Left cardiac atrium (tissue), 4 donors: ENCODE data around the gene ARSK. TPM values are rescaled to one million over a fixed set of nuclear protein-coding genes. Genes with fewer than 3 reads are reported as not detected.
A peak's percentile ranks its signal among the peaks of the same experiment; 100 is the strongest.
"Not testable (repeated sequence)": the region's sequence is repeated elsewhere in the genome, so short reads cannot be mapped to it uniquely, and the experiment has no call there.

ENCODE experiments used
- ATAC-seq, 2 donors: fragments of 200-7000 bp; cut with Tn5 transposase; one replicate each; pipeline ENCODE4 v1.9.1; 2020; ENCODE audit warnings: mild to moderate bottlenecking in 2 of 2, moderate library complexity in 2 of 2
- DNase-seq: peaks from one replicate; pipeline ENCODE4 v3.0.0-alpha.2; 2020
- intact Hi-C, 2 donors: fragments of 100-400 bp; cut with DNase I; formaldehyde crosslinking; loops; one replicate each; pipeline versions ENCODE4 v1.14.1 to v1.15.1; 2022 to 2023
- total RNA-seq, 2 donors: library from RNA; stranded (reverse); fragmentation: NEBNext Ultra II Directional; extraction: Animal tissue kit (Norgen Biotek cat#: 25700); gene quantifications; one replicate each; pipeline ENCODE4 v1.2.1, GENCODE V29; 2021
- donor health status: DM: no; HTN: yes; CAD: no.
- donor health status: DM: no; HTN: yes; CAD: no; lungs with severe emphysema.
- donor health status: DM: yes; HTN: yes; CAD: no.
- donor health status: Dilated cardiomyopathy.

Gene ARSK
- total RNA-seq, 2 donors from 2014 or later = 2.3 to 3.9 TPM

DNA sequence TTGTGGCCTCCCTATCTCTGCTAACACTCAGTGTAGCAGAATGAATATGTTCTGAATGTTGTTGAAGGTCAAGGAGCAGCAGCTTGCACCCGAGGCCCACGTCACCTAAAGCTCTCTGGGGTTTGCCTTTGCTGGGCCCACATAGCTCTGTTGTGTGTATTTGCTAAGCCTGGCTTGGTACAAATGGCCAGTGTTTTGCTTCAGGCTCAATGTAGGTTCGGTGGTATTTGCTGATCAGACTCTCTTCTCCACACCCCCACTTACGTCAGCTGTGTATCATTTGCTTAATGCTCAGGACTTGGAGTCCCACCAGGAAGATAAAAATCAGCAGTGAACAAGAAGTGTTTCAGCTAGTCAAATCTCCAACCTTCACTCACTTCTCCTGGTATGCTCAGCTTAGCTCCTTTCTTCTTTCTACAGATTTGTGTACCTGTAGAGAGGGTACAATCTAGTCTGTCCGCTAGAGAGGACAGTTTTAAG is 86.9 kb downstream of the ARSK start:
- ATAC-seq = no peak
- intact Hi-C loops = loop anchor here in 1 of 2 donors (10.0 kb wide), 1 partner anchor 203 kb away; no protein-coding TSS in a partner anchor
- no peak for DNase-seq

DNA sequence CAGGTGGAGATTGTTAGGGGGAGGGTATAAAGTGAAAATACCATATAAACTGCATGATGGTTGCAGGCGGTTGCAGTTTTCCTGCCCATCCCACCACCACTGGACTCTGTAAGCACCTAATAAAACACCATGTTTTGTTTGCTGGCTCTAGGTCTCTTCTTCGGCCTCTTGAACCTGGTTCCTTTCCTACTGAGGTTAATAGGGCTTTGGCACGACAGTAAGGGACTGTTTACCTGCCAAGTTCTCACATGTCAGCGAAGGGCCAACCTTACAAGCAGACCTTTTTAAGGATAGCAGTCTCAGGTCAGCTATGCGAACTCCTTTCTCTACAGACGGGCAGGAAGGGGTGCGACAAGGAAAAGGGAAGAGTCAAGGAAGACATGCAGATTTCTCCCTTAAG is 88.3 kb downstream of the ARSK start:
- intact Hi-C loops = loop anchor here in 1 of 2 donors (10.0 kb wide), 1 partner anchor 202 kb away; no protein-coding TSS in a partner anchor
- DNase-seq (no peak), ATAC-seq (no peak)

DNA sequence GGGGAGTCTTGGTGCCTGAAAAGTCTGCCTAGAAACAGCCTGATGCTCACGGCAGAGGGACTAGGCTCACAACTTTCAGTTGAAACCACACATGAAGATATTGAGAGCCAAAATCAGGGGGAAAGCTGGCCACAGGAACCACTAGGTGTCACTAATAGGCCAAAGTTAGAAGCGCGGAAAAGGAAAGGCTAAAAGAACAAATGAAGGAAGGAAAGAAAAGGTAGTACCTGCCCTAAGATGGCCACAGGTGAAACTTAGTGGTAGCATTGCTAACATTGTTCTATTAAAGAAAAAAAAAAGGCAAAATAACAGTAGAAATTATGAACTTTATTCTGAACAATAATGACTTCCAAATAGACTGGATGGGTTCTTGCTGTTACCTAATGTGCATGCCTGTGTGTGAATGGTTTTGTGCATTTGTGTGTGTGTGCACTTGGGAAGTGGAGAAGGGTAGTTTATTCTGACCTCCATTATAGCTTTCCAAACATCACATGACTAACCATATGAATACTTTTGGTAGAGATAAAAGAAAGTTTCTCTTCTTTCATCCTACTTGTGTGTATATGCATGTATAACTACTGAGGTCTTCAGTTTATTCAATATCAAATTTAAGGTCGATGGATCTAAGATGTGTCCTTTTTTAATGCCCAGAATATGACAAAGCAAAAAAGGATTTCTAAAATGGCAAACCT is 89.6 kb downstream of the ARSK start:
- ATAC-seq = no peak
- DNase-seq = no peak
- intact Hi-C loops = loop anchor here (2.0 to 10.0 kb wide), 3 partner anchors 88 to 202 kb away; partner anchors contain the start of gene RHOBTB3 (in 2 of the 2)

DNA sequence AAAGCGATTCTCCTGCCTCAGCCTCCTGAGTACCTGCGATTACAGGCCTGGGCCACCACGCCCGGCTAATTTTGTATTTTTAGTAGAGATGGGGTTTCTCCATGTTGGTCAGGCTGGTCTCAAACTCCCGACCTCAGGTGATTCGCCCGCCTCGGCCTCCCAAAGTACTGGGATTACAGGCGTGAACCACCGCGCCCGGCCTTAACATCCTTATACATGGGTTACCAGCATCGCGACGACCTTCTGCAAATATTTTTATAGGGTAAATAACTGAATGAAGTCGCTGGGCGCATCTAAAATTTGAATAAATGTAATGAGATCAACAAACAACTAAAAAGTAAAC is 91.3 kb downstream of the ARSK start:
- ATAC-seq, DNase-seq: not testable (repeated sequence)
- intact Hi-C loops = loop anchor here (5.0 to 10.0 kb wide), 2 partner anchors 86 to 199 kb away; partner anchors contain the start of gene RHOBTB3 (in 2 of the 2)

DNA sequence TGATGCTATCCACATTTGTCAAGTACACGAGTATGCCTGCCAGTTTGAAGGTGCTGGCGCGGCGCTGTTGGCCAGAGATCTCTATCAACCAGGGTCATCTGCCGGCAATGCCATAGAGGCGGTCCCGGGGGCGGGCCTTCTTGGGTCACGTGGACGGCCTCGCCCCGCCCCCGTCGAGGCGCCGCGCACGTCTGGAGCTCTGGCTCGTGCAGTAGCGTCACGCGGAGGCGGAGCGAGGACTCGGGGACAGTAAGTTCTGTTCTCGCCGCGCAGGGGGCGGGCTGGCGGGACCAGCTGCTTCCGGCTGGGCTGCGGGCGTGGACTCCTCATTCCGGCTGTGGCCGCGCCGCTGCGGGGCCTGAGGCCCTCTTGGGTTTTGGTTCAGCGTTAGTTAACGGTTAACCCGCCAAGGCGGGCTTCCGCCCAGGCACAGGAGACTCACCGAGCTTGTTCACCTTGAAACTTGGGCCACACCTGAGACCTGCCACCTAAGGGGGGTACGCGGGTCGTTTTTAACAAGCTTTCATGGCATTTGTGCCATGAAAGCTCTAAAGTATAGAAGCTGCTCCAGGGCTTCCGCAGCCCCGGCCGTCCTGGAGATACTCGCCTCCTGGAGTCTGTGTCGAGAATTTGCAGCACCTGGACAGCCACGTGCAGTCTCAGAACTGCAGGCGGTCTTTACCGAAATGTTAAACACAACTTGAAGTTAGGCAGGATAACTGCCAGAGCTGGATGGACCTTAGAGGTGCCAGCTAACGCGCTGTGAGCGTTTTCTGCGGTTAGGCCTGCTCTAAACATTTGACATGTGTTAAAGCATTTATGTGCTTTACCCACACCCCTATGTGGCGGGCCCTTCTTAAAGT is 91.9 kb downstream of the ARSK start, which contains the start of gene RFESD:
Gene RFESD, plus strand, starts transcription at position 209 of the 863 bp plus-strand sequence. CDS start 5,495 bp downstream, outside the sequence.
- ATAC-seq (peak; percentile 99), DNase-seq (peak; percentile 100)
- intact Hi-C loops = loop anchor here (5.0 to 10.0 kb wide), 2 partner anchors 86 to 198 kb away; partner anchors contain the start of gene RHOBTB3 (in 2 of the 2)

DNA sequence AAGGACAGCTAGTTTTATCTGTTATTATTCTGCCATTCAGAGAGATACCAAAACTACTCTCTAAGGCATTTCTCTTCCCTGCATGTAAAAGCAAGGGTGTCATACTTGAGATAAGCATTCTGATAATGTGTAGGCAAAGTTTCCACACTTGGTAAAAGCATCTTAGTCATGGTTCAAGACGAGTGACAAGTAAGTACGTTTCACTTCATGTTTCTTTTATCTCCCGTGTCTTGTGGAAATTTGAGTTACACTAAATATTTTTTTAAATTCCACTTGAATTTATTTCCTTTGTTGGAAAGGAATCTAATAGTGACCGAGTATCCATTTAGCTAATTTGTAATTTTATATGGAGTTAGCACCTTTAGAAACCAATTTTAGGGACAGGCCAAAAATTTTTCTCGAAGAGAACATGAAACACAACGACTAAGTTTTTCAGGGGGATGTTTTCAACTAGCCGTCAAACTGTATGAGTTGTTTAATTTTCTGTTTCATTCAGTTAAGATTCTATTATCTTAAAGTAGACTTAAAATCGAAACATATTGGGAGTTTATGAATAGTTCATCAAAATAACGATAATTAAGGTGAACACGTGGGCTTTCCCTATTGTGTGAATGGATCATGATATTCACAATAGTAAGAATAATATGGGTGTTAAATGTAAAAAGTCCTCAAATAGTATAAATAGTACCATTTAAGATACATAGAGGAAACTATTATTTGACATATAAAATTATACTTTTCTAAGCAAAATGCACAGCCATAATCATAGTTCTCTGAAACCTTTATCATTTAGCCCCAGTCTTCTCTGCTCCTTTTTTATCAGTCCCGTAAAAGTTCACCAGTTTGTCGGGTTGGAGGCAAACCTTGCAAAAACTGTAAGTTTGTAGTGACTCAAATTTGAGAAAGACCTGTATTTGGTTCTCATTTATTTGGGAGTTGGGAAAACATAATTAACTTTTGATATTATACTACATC is 93.3 kb downstream of the ARSK start:
- ATAC-seq (no peak), DNase-seq (no peak)
- intact Hi-C loops = loop anchor here (5.0 to 10.0 kb wide), 2 partner anchors 84 to 197 kb away; partner anchors contain the start of gene RHOBTB3 (in 2 of the 2)

DNA sequence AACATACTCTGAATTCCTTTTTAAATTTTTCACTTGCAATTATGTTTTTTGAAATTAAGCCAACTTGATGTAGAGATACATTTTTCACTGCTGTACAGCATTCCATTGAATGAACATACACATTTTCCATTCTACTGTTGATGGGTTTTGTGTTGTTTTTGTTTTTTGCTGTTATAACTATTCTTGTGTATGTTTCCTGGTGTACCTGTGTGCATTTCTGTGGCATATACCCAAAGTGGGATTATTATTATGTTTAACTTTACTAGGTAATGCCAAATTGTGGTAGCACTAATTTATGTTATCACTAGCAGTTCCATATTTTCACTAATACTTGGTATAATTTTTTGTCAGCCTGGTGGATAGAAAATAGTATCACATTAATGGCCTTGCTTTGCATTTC is 94.4 kb downstream of the ARSK start:
- DNase-seq = no peak
- intact Hi-C loops = loop anchor here (5.0 to 10.0 kb wide), 2 partner anchors 83 to 196 kb away; partner anchors contain the start of gene RHOBTB3 (in 2 of the 2)
- ATAC-seq = no peak

DNA sequence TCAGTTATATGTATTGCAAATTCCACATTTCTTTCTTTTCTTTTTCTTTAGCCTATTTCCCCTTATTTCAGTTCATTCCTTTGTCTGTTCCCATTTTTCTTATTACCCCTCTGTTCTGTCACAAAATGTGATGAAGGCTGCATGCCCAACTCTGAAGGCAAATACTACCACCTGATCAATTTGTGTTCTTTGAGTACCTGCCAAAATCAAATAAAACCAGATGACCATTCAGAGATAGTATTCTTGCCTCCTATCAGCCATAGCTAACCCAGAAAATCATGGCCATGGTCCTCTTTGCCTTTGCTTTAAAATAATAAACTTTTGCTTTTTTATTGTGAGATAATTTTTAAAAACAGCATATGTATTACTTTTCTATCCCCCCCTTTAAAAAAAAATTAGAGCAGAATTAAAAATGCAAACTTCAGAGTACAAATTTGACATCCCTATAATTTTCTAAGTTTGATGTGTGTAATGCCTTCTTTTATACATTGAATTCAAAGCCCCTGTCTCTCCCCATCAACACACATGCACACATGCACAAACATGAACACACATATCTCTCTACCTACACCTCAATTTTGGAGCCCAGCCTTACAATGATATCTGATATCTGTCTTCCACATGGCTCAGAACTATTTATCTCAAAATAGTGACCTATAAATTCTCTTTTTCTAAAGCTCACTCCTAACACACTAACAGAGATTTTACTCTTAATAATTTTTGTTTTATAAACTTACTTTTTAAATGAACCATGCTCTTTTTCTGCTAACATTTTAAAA is 95.1 kb downstream of the ARSK start:
- no peak for ATAC-seq
- DNase-seq = no peak
- intact Hi-C loops = loop anchor here (5.0 to 10.0 kb wide), 2 partner anchors 82 to 195 kb away; partner anchors contain the start of gene RHOBTB3 (in 2 of the 2)

DNA sequence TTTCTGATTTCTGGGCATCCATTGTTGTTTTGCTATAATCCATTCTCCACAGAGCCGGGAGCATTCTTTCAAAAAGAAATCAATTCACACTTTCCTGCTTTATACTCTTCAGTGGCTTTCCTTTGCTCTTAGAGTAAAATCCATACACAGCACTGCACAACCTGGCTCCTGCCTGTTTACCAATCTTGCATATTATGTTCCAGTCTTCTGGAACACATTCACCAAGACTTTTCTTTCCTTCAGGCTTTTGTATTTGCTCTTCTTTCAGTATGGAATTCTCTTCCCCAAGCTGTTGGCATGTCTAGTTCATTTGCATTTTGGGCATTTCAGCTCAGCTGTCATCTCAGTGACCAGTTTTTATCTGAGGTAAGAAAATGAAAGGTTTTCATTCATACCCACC is 97.9 kb downstream of the ARSK start:
- no peak for ATAC-seq
- intact Hi-C loops = no loop called here

DNA sequence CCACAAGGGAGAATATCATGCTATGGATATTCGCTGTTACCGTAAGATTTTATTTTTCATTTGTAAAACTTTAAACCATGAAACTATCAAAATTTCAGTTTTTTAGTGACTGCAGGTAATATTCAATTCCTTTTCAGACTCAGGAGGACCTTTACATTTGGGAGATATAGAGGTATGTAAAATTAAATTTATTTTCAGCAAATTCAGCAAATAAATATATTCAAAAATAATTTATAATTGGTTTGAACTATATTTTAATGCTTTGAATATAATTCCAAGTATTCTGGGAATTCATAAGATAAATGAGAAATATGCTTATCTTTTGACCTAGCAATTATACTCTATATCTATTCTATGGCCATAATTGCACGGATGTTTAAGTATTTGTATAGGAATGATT is 99.3 kb downstream of the ARSK start:
- DNase-seq (no peak), ATAC-seq (no peak)
- intact Hi-C loops = no loop called here

More for the DNA sequence above, 97.9 kb downstream of the ARSK start:
- no peak for DNase-seq

Other genes with a start within 250 kb of the ARSK start
- gene FAM81B, start 163.7 kb upstream of the ARSK start, total RNA-seq = 10 to 100 TPM in 1 of 2 donors, 1 to 10 TPM in 1; 8.6 to 16.4 TPM
- 10 to 100 TPM; 54.6 to 56.7 TPM for gene SKIC3, start 124 bp upstream of the ARSK start, total RNA-seq
- under 1 TPM in 1 of 2 donors, not detected in 1; 0.10 TPM for gene GPR150, start 65.0 kb downstream of the ARSK start, total RNA-seq
- 1 to 10 TPM; 2.5 to 4.3 TPM for gene RFESD, start 91.7 kb downstream of the ARSK start, total RNA-seq
- gene SPATA9, start 127.9 kb downstream of the ARSK start, total RNA-seq = under 1 TPM; 0.21 to 0.47 TPM
- gene RHOBTB3, start 176.2 kb downstream of the ARSK start, total RNA-seq = 100 to 1,000 TPM; 101 to 110 TPM